B cell (primary cell): ENCODE measurements around the gene GPR18.

Experiments
- EZH2 ChIP-seq: IDR thresholded peaks from 2 replicates; pipeline ENCODE4 v1.6.1; 2012; ENCODE audit warnings: borderline replicate concordance, low read depth, mild to moderate bottlenecking, moderate library complexity, low read length; ENCODE audit not compliant: insufficient read depth, poor library complexity, severe bottlenecking
- TF ChIP-seq, protein P1 (sequence below): fragments of 200-600 bp; IDR thresholded peaks from one replicate; pipeline ENCODE4 v1.8.0; 2022; ENCODE audit warnings: antibody characterized with exemption, mild to moderate bottlenecking

DNA sequence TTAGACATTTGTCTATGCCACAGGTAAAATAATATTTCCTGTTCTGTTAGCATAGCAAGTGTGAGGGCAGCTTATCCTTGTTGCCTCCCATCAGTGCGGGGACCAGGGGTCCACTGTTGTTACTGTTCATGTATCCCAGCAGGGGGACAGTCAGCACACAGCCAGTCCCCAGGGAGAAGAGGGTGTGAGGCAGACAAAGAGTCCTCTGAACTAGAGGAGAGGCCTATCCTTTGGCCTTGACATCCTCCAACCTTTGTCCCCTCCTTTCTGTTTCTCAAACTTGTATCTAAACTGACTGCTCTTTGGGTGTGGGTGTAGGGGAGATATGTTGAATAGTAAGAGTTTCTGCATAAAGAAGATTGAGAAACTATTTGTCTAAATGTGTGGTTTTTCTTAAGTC lies 2.9 kb upstream of the GPR18 start:
- TF ChIP-seq EZH2: no peak
- TF ChIP-seq, protein P1, sequence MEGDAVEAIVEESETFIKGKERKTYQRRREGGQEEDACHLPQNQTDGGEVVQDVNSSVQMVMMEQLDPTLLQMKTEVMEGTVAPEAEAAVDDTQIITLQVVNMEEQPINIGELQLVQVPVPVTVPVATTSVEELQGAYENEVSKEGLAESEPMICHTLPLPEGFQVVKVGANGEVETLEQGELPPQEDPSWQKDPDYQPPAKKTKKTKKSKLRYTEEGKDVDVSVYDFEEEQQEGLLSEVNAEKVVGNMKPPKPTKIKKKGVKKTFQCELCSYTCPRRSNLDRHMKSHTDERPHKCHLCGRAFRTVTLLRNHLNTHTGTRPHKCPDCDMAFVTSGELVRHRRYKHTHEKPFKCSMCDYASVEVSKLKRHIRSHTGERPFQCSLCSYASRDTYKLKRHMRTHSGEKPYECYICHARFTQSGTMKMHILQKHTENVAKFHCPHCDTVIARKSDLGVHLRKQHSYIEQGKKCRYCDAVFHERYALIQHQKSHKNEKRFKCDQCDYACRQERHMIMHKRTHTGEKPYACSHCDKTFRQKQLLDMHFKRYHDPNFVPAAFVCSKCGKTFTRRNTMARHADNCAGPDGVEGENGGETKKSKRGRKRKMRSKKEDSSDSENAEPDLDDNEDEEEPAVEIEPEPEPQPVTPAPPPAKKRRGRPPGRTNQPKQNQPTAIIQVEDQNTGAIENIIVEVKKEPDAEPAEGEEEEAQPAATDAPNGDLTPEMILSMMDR: no peak
